ENCODE data around the gene KCNQ2.
"Not testable (repeated sequence)": the region's sequence is repeated elsewhere in the genome, so short reads cannot be mapped to it uniquely, and the experiment has no call there.

The KCNQ2 gene

DNA sequence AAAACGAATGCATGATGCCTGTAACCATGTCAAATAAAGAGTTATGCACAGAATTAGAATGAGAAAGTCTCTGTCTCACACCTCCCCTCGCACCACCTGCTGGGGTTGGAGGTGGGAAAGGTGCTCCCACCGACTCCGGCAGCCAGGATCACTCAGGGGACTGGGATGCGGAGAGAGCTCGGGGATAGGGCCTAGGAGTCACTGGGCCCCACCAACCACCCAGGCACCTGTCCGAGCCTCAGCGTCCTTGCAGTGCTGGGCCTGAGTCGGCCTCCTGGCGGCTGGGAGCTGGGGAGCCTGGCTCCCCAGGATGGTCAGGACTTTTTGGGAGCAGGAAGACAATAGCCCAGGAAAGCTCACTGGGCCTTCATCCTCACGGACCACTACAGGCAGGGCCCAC lies 88.9 kb downstream of the KCNQ2 start:
- H3K4me1 ChIP-seq (ENCODE audit: control insufficient read depth, low read length) = no peaks in the 10 kb centered on the region
- H3K79me2 ChIP-seq (ENCODE audit: control insufficient read depth, low read length) = no peaks in the 10 kb centered on the region
- H4K20me1 ChIP-seq (ENCODE audit: control insufficient read depth, insufficient read depth, low read depth, low read length) = no peaks in the 10 kb centered on the region
- H3F3A ChIP-seq (ENCODE audit: control insufficient read depth, insufficient read depth) = no peaks in the 10 kb centered on the region
- H3K4me3 ChIP-seq (ENCODE audit: low read length) = no peak overlapping the region
- no peak overlapping the region for H3K4me2 ChIP-seq (ENCODE audit: low read length)
- peaks cover 32% of the 10 kb centered on the region for H3K9me3 ChIP-seq (ENCODE audit: control insufficient read depth, insufficient read depth, low read length)
- no peaks in the 10 kb centered on the region for H3K36me3 ChIP-seq (ENCODE audit: control insufficient read depth, low read length)
- no peaks in the 10 kb centered on the region for H3K9me2 ChIP-seq (replicated peaks; ENCODE audit: control insufficient read depth, low read length)
- TF ChIP-seq EZH2phosphoT487 (IDR thresholded peaks at IDR 0.05; ENCODE audit: borderline replicate concordance, low read length) = no peak
- H3K27ac ChIP-seq (ENCODE audit: low read depth, low read length) = no peak overlapping the region
- H3K27me3 ChIP-seq (ENCODE audit: control insufficient read depth, low read length) = no peaks in the 10 kb centered on the region

DNA sequence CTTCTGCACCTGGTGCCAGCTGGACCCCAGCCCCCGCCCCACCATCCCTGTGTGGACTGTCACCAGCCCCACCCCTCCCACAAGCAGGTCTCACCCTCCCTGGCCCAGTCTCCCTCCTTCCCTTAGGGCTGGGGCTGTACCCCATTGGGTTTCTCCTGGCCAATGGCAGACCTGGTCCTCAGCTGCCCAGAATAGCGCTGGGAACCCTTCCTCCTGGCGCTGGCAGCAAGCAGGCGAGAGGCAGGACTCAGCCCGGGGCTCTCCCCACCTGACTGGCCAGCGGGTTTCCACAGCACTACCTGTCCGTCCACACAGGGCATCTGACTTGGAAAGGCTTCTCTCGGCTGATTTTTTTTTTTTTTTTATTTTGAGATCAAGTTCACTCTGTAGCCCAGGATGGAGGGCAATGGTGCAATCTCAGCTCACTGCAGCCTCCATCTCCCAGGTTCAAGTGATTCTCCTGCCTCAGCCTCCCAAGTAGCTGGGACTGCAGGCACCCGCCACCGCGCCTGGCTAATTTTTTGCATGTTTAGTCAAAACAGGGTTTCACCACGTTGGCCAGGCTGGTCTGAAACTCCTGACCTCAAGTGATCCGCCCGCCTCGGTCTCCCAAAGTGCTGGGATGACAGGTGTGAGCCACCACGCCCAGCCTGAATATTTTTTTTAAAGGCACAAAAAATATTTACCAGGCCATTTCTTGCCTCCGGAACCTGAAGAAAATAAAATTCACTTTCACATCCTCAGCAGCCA lies 89.7 kb downstream of the KCNQ2 start:
- H3K9me3 ChIP-seq (ENCODE audit: control insufficient read depth, insufficient read depth, low read length) = peaks cover 28% of the 10 kb centered on the region
- H3K4me1 ChIP-seq (ENCODE audit: control insufficient read depth, low read length) = no peaks in the 10 kb centered on the region
- H3K36me3 ChIP-seq (ENCODE audit: control insufficient read depth, low read length) = no peaks in the 10 kb centered on the region
- no peak overlapping the region for H3K4me2 ChIP-seq (ENCODE audit: low read length)
- no peaks in the 10 kb centered on the region for H4K20me1 ChIP-seq (ENCODE audit: control insufficient read depth, insufficient read depth, low read depth, low read length)
- H3K9me2 ChIP-seq (replicated peaks; ENCODE audit: control insufficient read depth, low read length) = no peaks in the 10 kb centered on the region
- no peak overlapping the region for H3K27ac ChIP-seq (ENCODE audit: low read depth, low read length)
- no peaks in the 10 kb centered on the region for H3F3A ChIP-seq (ENCODE audit: control insufficient read depth, insufficient read depth)
- TF ChIP-seq, protein P1, sequence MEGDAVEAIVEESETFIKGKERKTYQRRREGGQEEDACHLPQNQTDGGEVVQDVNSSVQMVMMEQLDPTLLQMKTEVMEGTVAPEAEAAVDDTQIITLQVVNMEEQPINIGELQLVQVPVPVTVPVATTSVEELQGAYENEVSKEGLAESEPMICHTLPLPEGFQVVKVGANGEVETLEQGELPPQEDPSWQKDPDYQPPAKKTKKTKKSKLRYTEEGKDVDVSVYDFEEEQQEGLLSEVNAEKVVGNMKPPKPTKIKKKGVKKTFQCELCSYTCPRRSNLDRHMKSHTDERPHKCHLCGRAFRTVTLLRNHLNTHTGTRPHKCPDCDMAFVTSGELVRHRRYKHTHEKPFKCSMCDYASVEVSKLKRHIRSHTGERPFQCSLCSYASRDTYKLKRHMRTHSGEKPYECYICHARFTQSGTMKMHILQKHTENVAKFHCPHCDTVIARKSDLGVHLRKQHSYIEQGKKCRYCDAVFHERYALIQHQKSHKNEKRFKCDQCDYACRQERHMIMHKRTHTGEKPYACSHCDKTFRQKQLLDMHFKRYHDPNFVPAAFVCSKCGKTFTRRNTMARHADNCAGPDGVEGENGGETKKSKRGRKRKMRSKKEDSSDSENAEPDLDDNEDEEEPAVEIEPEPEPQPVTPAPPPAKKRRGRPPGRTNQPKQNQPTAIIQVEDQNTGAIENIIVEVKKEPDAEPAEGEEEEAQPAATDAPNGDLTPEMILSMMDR (IDR thresholded peaks at IDR 0.05; ENCODE audit: low read depth, low read length, poor library complexity, severe bottlenecking) = no peak
- no peak for TF ChIP-seq EZH2phosphoT487 (IDR thresholded peaks at IDR 0.05; ENCODE audit: borderline replicate concordance, low read length)
- no peaks in the 10 kb centered on the region for H3K27me3 ChIP-seq (ENCODE audit: control insufficient read depth, low read length)
- no peak overlapping the region for H3K4me3 ChIP-seq (ENCODE audit: low read length)
- no peaks in the 10 kb centered on the region for H3K79me2 ChIP-seq (ENCODE audit: control insufficient read depth, low read length)

DNA sequence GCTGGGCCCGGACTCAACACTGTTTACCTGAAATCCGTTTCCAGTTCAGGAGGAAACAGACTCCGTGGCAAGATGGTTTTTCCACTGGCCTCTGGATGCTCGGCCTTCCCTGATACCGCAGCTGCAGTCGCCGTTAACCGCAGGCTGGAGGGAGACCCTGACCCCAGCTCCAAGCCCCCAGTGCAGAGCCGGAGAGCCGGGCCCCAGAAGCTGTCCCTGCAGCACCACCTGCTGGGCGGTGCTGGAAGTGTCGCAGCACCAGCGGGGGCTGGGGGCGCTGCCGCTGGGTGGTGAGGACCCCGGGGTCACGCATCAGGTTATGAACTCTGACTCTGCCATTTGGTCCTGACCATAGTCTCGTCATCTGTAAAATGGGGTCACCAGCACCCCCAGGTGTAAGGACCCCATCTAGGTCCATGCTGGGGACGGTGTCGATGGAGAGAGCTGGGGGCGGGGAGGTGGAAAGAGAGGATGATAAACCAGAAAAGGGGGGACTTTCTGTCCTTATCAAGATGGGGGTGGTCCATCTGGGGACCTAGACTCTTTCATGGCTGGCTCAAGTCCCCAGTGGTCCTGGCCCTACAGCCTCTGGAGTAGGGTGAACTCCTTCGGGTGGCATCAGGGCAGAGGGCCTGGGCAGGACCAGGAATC lies 90.5 kb downstream of the KCNQ2 start:
- no peaks in the 10 kb centered on the region for H3K36me3 ChIP-seq (ENCODE audit: control insufficient read depth, low read length)
- TF ChIP-seq, protein P1 (IDR thresholded peaks at IDR 0.05; ENCODE audit: low read depth, low read length, poor library complexity, severe bottlenecking) = peak; percentile 97
- no peak for TF ChIP-seq EZH2phosphoT487 (IDR thresholded peaks at IDR 0.05; ENCODE audit: borderline replicate concordance, low read length)
- no peaks in the 10 kb centered on the region for H3K79me2 ChIP-seq (ENCODE audit: control insufficient read depth, low read length)
- peaks cover 20% of the 10 kb centered on the region for H3K9me3 ChIP-seq (ENCODE audit: control insufficient read depth, insufficient read depth, low read length)
- no peak overlapping the region for H3K4me3 ChIP-seq (ENCODE audit: low read length)
- H3K27me3 ChIP-seq (ENCODE audit: control insufficient read depth, low read length) = no peaks in the 10 kb centered on the region
- H3F3A ChIP-seq (ENCODE audit: control insufficient read depth, insufficient read depth) = no peaks in the 10 kb centered on the region
- H3K4me1 ChIP-seq (ENCODE audit: control insufficient read depth, low read length) = no peaks in the 10 kb centered on the region
- H3K4me2 ChIP-seq (ENCODE audit: low read length) = no peak overlapping the region
- no peak overlapping the region for H3K27ac ChIP-seq (ENCODE audit: low read depth, low read length)
- no peaks in the 10 kb centered on the region for H4K20me1 ChIP-seq (ENCODE audit: control insufficient read depth, insufficient read depth, low read depth, low read length)
- H3K9me2 ChIP-seq (replicated peaks; ENCODE audit: control insufficient read depth, low read length) = no peaks in the 10 kb centered on the region

DNA sequence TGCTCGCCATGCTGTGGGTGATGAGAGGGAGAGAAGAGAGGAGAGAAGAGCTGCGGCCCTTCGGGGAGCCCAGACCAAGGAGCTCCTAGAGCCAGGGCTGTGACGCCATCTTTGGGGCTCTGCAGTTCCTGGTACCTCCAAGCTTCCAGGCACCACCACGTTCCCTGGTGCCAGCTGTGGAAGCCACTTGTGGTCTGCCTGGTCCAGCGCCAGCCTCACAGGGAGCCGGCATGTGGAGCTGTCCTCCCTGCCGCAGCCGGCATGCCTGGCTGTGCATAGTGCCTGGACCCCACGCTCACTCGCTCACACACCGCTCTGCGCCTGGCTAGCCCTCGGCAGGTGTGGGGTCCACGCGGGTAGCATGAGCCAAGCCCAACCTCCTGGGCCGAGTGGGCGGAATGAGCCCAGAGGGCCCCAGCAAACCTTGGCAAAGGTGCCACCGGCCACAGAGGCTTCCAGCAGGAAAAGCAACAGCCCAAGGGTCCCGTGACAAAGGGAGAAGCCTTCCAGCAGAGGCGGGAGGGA lies 92.0 kb downstream of the KCNQ2 start:
- Histone ChIP-seq H3F3A (ENCODE audit: control insufficient read depth, insufficient read depth) (no peaks in the 10 kb centered on the region), H3K79me2 (ENCODE audit: control insufficient read depth, low read length) (no peaks in the 10 kb centered on the region), H3K27me3 (ENCODE audit: control insufficient read depth, low read length) (no peaks in the 10 kb centered on the region), H3K36me3 (ENCODE audit: control insufficient read depth, low read length) (no peaks in the 10 kb centered on the region), H3K9me3 (ENCODE audit: control insufficient read depth, insufficient read depth, low read length) (peaks cover 9% of the 10 kb centered on the region), H3K9me2 (replicated peaks; ENCODE audit: control insufficient read depth, low read length) (no peaks in the 10 kb centered on the region), H4K20me1 (ENCODE audit: control insufficient read depth, insufficient read depth, low read depth, low read length) (no peaks in the 10 kb centered on the region), H3K4me1 (ENCODE audit: control insufficient read depth, low read length) (no peaks in the 10 kb centered on the region), H3K4me3 (ENCODE audit: low read length) (no peak overlapping the region), H3K27ac (ENCODE audit: low read depth, low read length) (no peak overlapping the region), H3K4me2 (ENCODE audit: low read length) (no peak overlapping the region)
- no peak for TF ChIP-seq EZH2phosphoT487 (IDR thresholded peaks at IDR 0.05; ENCODE audit: borderline replicate concordance, low read length)
- TF ChIP-seq, protein P1 (IDR thresholded peaks at IDR 0.05; ENCODE audit: low read depth, low read length, poor library complexity, severe bottlenecking) = no peak

DNA sequence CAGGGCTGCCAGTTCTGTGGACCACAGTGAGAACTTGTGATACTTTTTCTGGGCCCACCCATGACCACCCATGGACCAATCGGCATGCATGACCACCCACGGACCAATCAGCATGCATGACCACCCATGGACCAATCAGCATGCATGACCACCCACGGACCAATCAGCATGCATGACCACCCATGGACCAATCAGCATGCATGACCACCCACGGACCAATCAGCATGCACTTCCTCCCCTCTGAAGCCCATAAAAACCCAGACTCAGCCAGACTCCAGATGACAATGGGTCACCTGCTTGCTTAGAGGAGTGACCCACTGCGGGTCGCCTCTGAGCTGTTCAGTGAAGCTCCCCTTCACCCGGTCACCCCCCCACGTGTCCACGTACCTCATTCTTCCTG lies 92.6 kb downstream of the KCNQ2 start:
- H3K4me2 ChIP-seq (ENCODE audit: low read length); H4K20me1 ChIP-seq (ENCODE audit: control insufficient read depth, insufficient read depth, low read depth, low read length); H3K36me3 ChIP-seq (ENCODE audit: control insufficient read depth, low read length); H3K9me2 ChIP-seq (replicated peaks; ENCODE audit: control insufficient read depth, low read length); H3K9me3 ChIP-seq (ENCODE audit: control insufficient read depth, insufficient read depth, low read length); H3K27me3 ChIP-seq (ENCODE audit: control insufficient read depth, low read length); H3K4me3 ChIP-seq (ENCODE audit: low read length); H3F3A ChIP-seq (ENCODE audit: control insufficient read depth, insufficient read depth); H3K27ac ChIP-seq (ENCODE audit: low read depth, low read length); H3K79me2 ChIP-seq (ENCODE audit: control insufficient read depth, low read length); H3K4me1 ChIP-seq (ENCODE audit: control insufficient read depth, low read length): not testable (repeated sequence)
